ENCODE data around the gene CDK5RAP1. TPM values are rescaled to one million over a fixed set of nuclear protein-coding genes. Genes with fewer than 3 reads are reported as not detected.

CDK5RAP1 gene
- total RNA-seq, 1 donor from 2014 or later = 58.7 TPM

DNA sequence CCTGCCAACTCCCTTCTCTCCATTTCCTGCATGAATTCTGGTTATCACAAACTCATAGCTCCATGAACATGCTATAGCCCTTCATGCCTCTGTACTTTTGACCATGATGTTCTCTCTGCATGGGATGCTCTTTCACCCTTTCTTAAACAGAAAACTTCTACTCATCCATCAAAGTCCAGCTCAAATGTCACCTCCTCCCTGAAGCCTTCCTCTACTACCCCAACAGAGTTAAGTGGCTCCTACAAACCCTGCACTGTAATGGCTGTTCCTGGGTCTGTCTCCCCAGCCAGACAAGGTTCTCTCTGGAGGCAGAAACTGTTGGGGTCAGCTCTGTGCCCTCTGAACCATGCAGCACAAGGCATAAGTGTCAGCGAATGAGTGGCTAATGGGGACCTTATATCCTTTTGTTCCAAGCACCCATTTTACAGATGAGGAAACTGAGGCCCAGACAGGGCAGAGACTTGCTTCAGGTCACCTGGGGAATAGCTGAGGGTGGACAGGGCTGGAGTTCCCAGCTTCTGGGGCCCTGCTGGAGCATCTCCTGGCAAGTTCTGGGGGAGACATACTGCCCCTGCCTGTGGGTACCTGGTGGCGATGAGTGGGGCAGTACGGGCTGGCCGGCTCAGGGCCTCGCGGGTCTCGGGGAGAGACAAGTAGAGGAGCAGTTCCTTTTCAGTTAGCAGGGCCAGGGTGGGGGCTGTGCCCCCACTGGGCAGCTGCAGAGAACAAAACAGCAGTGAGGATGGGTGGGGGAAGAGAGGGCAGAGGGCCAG is 10.6 kb upstream of the CDK5RAP1 start:
- H3K27me3 Mint-ChIP-seq (ENCODE audit: low read depth) = no peaks in the 10 kb centered on the region

DNA sequence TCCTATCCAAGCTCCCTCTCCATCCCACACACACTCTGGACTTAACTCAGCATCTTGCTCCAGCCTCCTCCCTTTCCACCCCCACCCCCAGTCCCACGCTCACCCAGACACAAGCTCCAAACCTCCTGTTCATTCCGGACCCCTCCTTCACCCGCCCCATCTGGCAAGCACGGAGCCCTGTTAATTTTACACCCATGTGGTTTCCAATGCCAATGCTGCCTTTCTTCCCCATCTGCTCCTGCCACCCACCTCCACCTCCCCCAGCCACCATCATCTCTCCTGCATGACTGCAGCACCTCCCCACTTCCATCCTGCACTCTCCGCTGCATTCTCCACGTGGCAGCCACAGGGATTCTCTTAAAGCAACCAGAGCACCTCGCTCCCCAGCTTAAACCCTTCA is 9.9 kb upstream of the CDK5RAP1 start:
- Mint-ChIP-seq H3K9me3 (no peaks in the 10 kb centered on the region), H3K36me3 (ENCODE audit: low read depth) (peaks cover 9% of the 10 kb centered on the region), H3K4me3 (no peak overlapping the region), H3K4me1 (peaks cover 9% of the 10 kb centered on the region), H3K27ac (ENCODE audit: unreplicated experiment) (peak overlapping the region; percentile 0), H3K27me3 (ENCODE audit: low read depth) (no peaks in the 10 kb centered on the region)
- TF ChIP-seq, protein P1, sequence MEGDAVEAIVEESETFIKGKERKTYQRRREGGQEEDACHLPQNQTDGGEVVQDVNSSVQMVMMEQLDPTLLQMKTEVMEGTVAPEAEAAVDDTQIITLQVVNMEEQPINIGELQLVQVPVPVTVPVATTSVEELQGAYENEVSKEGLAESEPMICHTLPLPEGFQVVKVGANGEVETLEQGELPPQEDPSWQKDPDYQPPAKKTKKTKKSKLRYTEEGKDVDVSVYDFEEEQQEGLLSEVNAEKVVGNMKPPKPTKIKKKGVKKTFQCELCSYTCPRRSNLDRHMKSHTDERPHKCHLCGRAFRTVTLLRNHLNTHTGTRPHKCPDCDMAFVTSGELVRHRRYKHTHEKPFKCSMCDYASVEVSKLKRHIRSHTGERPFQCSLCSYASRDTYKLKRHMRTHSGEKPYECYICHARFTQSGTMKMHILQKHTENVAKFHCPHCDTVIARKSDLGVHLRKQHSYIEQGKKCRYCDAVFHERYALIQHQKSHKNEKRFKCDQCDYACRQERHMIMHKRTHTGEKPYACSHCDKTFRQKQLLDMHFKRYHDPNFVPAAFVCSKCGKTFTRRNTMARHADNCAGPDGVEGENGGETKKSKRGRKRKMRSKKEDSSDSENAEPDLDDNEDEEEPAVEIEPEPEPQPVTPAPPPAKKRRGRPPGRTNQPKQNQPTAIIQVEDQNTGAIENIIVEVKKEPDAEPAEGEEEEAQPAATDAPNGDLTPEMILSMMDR (conservative IDR thresholded peaks at IDR 0.05) = no peak
- DNase-seq (ENCODE audit: low read depth, low spot score) = no peak

More for the DNA sequence above, 10.6 kb upstream of the CDK5RAP1 start:
- Mint-ChIP-seq H3K27ac (ENCODE audit: unreplicated experiment) (peak overlapping the region; percentile 0), H3K9me3 (no peaks in the 10 kb centered on the region), H3K36me3 (ENCODE audit: low read depth) (peaks cover 8% of the 10 kb centered on the region), H3K4me3 (no peak overlapping the region), H3K4me1 (peaks cover 8% of the 10 kb centered on the region)
- no peak for DNase-seq (ENCODE audit: low read depth, low spot score)
- TF ChIP-seq, protein P1 (conservative IDR thresholded peaks at IDR 0.05) = no peak

DNA sequence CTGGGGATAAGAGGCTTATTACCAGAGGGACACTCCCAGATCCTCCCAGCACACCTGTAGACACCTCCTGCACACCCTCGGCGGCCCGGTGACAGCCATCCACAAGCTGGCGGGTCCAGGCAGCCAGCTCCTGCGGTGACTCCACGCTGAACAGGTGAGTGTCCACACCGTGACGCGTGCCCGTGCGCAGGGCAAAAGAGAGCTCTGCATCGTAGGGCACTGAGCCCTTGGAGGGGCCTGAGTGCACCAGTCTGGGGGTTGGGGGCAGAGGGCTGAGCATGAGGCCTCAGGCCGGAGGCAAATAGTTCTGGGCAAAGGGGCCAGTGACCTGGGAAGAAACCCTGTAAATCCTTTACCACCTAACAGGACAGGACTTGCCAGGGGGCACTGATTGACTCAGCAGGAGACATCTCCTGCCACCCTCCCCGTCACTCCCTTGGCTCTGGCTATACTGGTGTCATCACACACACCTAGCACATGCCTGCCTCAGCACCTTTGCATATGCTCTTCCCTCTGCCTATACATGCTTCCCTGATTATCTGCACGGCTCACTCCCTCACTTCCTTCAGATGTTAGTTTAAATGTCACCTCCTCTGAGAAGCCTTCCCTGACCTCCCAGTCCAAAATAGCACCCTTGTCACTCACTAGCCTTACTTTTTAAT is 8.9 kb upstream of the CDK5RAP1 start:
- TF ChIP-seq, protein P1 (conservative IDR thresholded peaks at IDR 0.05) = no peak
- Mint-ChIP-seq H3K4me3 (no peak overlapping the region), H3K27me3 (ENCODE audit: low read depth) (no peaks in the 10 kb centered on the region), H3K9me3 (no peaks in the 10 kb centered on the region), H3K36me3 (ENCODE audit: low read depth) (peaks cover 9% of the 10 kb centered on the region), H3K4me1 (peaks cover 9% of the 10 kb centered on the region), H3K27ac (ENCODE audit: unreplicated experiment) (no peak overlapping the region)
- DNase-seq (ENCODE audit: low read depth, low spot score) = no peak

DNA sequence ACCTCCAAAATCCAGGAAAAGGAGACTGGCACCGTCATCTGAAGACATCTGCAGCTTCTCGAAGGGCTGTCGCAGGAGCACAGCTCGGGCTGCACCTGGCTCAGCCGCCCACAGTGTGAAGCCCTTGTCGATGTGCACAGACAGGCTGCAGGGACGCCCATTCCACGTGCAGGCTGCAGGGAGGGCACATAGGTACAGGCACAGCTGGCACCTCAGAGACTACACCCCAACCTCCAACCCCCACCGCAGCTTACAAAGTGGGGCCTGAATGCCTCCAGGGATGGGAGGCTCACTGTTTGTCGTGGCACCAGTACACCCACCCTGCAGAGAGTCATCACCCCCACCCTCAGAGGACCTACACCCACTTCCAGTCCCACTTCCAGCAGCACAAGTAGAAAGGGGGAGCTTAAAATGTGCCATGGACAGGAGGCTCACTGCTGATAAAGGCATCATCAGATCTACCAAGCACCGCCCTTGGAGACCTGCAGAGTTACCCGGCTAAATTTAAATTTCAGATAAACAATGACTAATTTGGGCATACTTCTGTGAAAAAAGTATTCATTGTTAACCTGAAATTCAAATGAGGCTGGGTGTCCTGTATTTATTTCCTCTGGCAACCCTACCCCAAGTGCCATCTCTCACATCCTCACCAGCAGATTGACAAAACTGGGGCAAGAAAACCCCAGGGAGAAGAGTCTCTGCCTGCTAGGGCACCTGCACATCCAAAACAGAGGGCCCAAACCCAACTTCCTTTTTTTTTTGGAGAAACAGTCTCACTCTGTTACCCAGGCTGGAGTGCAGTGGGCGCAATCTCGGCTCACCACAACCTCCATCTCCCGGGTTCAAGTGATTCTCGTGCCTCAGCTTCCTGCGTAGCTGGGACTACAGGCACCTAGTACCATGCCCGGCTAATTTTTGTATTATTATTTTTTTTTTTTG is 7.7 kb upstream of the CDK5RAP1 start:
- H3K27me3 Mint-ChIP-seq (ENCODE audit: low read depth) = no peaks in the 10 kb centered on the region
- no peak for DNase-seq (ENCODE audit: low read depth, low spot score)
- peaks cover 9% of the 10 kb centered on the region for H3K4me1 Mint-ChIP-seq
- no peaks in the 10 kb centered on the region for H3K9me3 Mint-ChIP-seq
- H3K27ac Mint-ChIP-seq (ENCODE audit: unreplicated experiment) = no peak overlapping the region
- TF ChIP-seq, protein P1 (conservative IDR thresholded peaks at IDR 0.05) = no peak
- no peak overlapping the region for H3K4me3 Mint-ChIP-seq
- peaks cover 9% of the 10 kb centered on the region for H3K36me3 Mint-ChIP-seq (ENCODE audit: low read depth)

DNA sequence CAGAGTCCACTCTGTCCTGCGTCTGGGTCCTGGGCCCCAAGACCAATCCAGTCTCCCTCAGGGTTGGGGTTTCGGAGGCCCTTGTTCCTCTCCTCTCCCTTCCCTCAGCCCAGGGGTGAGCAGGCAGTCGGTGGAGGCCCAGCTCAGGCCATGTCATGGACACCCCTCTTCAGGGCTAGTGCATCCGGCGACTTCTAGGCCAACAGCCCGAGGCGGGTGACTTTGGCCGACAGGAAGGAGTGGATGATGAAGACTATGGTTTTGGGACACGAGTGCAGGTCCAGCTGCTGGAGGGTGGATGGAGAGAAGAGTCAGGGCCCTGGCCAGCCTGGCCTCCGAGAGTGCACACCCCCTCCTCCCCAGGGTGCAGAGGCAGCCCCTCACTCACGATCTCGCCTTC is 7.0 kb upstream of the CDK5RAP1 start:
- Mint-ChIP-seq H3K9me3 (no peaks in the 10 kb centered on the region), H3K4me1 (peaks cover 9% of the 10 kb centered on the region), H3K27me3 (ENCODE audit: low read depth) (no peaks in the 10 kb centered on the region), H3K36me3 (ENCODE audit: low read depth) (peaks cover 9% of the 10 kb centered on the region), H3K4me3 (no peak overlapping the region), H3K27ac (ENCODE audit: unreplicated experiment) (no peak overlapping the region)
- TF ChIP-seq, protein P1 (conservative IDR thresholded peaks at IDR 0.05) = no peak
- DNase-seq (ENCODE audit: low read depth, low spot score) = no peak

All from neural crest cell (in vitro differentiated cells).